ENCODE measurements around the gene NUFIP1.
"Not testable (repeated sequence)": the region's sequence is repeated elsewhere in the genome, so short reads cannot be mapped to it uniquely, and the experiment has no call there.

Gene NUFIP1

DNA sequence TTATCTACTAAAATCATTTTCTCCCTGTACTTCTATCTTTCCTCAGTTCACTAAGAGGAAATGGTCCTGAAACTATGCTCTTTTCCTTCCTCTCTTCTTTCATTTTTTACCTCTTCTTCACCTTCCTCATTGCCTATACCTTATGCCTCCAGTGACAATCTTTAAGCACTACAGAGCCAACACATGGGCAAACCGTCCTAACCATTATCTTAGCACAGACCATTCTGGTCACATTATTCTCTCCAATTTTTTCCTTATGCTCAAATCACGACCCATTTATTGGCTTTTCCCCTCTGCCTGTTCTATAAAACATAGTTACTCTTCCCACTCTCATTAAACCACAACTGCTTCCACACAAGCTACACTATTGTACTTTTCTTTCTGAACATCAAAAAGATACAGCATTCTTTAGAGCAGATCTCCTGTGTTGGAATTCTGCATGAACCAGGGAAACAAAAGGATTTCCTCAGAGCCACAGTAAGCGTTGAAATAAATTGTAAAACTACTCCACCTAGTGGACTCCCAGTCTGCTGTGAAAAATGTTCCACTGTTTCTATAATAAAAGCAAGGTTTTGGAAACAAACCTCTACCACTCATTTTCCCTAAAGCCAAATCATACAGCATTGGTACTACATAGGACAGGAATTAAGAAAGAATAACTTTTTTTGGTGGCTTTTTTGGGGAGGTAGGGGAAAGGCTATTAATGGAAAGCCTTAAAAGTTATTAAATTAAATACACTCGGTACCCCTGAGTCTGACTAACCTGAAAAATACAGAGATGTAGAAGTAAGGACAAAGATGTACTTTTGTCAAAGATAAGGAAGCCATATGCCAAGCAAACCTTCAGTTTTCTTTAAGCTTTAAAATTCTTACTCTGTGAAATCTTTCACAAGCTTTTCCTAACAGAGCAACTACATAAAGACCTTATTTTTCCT, 19.5 kb downstream of the NUFIP1 start:
- DNase-seq (ENCODE audit: low read depth, low spot score): peak; percentile 28

DNA sequence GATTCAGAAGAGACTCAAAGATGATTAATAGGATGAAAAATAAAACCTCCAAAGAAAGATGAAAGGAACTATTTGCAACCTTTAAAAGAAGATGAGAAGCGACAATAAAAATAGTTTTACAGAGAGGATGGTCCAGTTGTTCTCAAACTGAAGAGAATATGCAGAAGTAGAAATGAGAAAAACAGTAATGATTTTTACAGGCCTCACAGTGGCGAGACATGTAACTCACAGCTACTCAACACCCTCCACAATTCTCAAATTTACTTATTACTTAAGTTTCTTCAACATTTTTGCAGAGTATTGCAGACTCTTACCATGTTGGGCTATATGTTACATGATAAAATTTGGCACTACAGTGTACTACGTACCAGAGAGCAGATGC, 20.8 kb downstream of the NUFIP1 start:
- DNase-seq (ENCODE audit: low read depth, low spot score): no peak

DNA sequence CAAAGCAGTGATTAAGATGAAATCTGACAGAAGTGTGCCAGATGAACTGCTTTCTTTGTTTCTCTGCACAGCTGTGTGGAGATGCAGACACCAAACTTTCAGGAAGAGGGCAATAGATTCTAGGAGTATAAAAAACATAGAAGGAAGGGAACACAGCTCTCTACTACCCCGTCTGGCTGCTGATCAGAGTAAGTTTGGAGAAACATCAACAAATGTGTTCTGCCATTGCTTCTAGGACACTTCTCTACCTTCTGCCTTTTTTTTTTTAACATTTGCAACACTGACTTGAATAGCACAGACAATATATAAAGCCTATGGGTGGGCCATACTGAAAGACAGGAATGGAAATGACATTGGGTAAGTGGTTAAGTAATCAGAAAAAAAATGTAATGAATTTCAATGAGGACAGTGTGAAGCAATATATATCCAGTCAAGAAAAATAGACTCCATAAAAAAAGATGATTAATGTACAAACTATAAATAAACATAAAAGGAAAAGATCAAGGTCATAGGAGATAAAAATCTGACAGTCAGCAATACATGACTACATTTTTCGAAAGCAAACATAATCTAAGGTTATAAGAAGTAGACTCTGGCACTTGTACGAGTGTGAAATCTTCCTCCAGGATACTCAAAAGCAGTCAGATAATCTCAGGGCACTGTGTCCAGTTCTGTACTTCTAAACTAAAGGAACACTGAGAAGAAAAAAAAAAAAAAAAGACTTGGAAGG, 21.4 kb downstream of the NUFIP1 start:
- DNase-seq (ENCODE audit: low read depth, low spot score): no peak

DNA sequence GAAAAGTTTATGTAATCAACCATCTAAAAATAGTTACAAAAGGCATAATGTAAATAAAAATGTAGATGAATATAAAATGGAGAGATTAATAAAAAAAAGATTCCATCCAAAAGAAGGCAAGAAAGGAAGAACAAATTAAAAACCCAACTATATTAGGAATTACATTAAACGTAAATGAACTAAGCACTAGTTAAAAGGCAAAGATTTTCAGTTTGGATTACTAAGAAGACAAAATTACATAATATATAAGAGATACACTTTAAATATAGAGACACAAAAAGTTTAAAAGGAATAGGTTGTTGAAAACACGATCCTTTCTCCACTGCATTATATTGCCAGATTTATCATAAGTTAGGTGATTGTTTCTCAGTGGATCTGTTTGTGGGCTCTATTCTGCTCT, 27.3 kb downstream of the NUFIP1 start:
- no peak for DNase-seq (ENCODE audit: low read depth, low spot score)

DNA sequence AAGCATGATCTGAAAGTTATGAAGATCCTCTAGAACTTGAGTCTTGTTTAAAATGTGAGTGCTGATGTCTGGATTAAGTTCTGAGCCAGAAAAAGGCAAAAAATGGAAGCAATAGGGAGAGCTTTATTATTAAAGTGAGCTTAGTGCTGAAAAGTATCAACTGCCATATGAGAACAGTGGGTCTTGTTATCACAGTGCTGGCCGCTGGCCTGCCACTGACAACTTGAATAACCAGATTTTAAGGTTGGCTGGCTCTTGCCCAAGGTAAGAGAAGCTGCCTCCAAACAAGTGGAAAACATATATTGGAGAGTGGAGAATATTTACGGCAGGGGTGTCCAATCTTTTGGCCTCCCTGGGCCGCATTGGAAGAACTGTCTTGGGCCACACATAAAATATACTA, 33.9 kb downstream of the NUFIP1 start:
- DNase-seq (ENCODE audit: low read depth, low spot score): no peak

DNA sequence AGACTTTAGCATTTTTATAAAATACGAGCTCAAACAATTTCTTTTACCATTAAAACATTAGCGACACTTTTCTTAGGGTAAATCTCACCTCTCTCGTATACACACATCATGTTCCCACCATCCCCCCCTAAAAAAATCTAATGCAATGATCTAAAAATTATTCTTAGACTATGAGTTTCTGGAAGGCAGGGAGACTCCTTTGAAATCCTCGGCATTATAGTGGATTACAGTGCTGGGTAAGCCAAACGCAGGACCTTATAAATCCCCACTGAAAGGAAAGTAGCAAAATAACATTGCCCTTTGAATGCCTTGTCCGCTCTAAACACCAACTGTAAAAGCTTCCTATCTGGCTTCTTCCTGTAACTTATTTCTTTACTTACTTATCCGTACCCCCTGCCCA, 35.0 kb downstream of the NUFIP1 start:
- no peak for DNase-seq (ENCODE audit: low read depth, low spot score)

DNA sequence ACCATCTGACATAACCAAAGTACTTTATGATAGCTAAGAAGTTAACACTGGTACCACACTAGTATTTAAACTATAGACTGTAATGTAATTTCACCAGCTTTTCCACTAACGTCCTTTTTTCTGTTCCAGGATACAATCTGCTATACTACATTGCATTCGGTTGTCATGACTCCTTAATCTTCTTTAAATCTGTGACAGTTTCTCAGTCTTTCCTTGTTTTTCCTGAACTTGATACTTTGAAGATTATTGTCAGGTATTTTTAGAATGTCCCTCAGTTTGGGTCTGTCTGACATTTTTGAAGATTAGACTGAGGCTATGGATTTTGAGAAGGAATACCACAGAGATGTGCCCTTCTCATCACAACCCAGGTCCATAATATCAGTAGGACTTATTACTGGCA, 36.6 kb downstream of the NUFIP1 start:
- DNase-seq (ENCODE audit: low read depth, low spot score): no peak

DNA sequence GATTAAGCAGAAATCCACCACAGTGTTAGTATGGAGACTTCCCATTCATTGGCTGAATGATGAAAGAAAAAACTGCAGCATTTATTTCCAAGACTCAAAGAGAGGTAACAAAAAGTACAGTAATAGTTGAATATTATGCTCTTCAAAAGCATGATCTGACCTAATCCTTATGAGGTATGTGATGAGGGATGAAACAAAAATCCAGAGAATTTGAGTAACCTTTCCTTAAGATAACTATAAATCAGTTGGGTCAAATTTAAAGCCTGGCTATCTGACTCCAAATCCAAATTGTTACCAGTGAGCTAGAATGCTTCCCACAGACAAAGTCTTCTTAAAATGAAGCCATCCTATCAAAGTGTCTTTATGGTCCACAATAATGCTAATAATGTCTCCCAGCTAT, 38.1 kb downstream of the NUFIP1 start:
- DNase-seq (ENCODE audit: low read depth, low spot score): no peak

DNA sequence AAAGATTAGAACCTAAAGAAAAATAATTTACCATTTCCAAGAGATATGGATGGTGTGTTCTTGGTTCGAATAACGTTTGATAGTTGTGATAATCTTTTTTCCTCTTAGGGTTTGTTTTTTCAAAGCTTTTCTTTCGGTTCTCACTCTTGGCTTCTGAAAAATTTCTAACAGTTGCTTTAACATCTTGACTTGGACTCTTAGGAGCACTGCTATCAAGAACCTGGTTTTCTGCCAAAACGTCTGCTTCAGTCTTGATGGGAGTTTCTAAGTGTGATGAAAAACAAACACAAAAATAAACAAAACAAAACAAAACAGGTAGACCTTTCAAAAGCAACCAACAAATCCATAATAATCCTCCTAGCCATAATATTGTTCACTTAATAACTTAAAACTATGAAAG, 45.9 kb downstream of the NUFIP1 start:
- DNase-seq (ENCODE audit: low read depth, low spot score): not testable (repeated sequence)

DNA sequence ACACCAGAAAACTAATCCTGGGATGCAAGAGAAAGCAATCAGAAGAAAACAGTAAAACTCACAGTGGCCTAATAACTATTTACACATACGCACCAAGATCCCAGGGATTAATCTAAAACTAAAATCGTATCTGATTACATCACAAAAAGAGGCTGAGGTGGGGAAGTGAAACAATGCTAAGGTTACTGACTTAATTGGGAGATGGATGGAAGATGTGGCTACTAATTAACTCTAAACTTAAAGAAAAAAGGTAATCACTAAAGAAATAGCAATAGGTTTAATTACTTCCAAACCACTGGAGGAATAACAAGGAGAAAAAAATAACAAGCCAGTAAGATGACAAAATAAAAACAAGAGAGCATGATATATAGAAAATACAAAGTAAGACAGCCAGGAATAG, 50.4 kb downstream of the NUFIP1 start:
- DNase-seq (ENCODE audit: low read depth, low spot score): no peak

DNA sequence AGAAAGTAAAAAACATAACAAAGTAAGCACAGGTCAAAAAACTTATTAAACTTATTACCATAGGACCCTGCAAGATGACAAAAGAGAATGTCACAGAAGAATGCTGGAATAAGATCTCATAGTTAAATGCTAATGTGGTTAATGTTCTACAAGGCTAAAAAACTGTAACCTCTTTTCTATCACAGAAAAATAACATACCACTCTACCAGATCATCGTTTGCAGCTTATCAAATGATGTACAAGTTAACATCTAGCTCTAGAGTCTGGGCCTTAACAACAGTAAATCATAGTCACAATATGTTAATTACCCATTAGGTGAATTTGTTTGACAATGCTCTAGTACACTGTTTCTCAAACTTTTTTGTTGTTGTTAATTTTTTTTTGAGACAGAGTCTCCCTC, 53.0 kb downstream of the NUFIP1 start:
- DNase-seq (ENCODE audit: low read depth, low spot score): no peak

DNA sequence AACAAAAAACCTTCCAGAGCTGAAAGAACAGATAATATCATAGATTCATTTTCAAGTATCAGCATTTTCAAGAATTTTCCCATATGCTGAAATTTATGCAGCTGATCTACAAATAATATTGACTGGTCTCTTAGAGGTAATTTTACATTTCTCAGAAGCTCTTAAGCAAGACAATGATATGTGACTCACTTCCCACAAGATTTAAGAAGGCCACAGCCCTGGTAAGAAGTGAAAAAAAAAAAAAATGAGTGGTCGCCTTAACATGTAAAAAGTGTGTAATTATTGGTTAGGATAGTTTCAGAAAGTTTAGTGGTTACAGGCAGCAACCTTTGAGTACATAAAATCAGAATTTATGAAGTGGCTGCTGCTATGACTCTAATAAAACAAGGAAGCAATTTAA, 54.5 kb downstream of the NUFIP1 start:
- DNase-seq (ENCODE audit: low read depth, low spot score): no peak

DNA sequence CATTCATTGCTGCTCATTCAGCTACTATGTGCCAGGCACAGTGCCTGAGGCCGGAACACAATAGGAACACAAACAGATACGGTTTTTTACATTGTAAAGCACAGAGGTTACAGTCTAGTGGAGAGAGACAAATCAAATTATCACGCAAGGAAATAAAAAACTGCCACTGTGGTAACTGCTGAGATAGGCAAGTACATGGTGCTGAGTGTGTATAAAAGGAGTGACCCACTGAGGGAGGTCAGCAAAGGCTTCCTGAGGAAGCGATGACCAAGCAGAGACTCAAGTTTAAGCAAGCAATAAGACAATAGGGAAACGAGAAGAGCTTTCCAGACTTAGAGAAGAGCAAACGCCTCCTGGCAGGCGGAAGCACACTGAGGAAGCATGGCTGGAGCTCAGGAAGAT, 56.4 kb downstream of the NUFIP1 start:
- DNase-seq (ENCODE audit: low read depth, low spot score): no peak

DNA sequence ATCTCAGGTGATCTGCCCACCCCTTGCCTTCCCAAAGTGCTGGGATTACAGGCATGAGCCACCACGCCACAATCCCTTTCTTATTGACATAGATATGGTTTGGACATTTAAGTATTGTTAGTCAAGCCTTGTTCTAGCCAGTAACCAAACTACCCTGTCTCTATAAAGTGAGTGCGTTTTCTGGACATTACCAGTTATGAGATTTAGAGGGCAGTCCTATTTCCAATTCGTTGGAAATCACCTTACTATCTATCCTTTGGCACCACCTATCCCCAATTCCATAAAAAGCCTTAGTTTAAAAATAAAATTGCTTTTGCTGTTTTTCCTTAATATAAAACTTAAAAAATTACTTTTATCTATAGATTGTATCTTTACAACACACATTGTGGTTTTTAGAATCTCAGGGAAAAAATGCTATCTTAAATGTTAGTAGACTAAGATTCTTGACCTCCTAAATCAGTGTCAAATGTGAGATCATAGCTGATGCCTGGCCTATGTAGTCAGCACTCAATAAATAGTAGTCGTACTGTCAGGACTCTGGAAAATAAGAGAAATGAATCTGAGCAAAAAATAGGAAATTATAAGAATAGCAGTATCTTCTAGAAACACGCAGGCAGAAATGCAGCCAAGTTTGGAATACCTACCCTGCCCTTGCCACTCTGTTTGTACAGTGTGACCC, 57.0 kb downstream of the NUFIP1 start:
- DNase-seq (ENCODE audit: low read depth, low spot score): no peak

DNA sequence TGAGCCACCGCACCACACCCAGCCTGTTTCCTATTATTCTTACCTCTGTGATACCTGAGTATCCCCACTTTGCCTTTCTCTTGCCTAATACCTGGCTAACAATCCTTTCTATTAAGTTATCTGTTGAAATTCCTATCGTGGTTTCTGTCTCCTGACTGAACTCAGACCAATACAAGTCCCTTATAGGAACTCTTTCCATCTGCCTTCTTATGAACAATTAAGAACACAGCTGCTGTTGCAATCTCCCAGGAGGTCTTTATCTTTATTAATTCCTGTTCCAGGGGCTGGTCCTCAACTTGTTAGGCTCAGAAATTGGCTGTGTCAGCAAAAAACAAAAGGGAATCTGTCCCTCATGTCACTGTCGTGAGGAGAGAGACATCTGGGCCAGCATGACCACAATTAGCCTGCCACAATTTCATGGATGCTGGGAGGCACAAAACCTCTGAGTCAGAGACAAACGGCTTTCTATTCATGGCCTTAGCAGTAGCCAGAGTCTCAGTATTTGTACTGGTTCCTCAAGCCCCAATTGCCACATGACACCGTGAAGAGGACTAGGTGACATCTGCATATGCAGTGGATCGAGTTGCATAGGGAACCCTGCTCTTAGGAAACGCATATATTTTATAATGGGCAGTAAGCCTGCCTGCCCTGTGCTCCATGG, 58.2 kb downstream of the NUFIP1 start:
- peak; percentile 30 for DNase-seq (ENCODE audit: low read depth, low spot score)

DNA sequence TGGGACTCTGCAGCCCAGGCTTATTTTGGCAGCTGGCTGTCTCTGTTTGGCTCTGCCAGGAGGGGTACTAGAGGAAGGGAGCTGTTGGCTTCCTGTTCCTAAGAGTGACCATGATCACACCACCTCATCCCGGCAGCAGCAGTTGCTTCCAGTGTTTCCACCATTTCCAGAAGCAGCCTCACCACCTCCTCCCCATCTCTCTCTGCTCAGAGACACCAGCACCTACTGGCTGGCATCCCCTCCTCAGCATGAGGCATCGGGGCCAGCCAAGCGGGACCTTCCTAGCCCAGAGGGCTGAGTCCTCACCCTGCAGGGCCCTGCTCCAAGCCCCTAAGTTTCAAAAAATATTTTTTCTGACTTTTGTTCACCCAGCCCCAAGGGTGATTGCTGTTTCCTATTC, 59.0 kb downstream of the NUFIP1 start:
- no peak for DNase-seq (ENCODE audit: low read depth, low spot score)

DNA sequence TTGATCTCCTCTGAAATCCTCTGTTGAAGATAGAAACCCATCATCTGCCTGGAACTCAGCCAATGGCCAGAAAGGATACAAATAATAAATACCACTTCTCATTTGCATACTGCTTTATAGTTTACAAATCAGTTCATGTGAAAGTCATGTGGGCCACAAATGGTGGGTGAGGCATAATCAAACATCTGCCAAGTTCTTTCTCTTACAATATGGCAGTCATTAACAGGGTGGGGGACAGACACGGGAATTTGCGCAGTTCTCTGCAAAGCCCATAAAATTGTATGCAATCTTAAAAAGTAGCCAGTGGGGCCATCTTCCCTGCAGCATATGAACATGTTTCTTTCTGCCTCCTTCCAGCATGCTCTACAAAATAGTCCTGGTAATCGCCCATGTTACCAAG, 59.6 kb downstream of the NUFIP1 start:
- no peak for DNase-seq (ENCODE audit: low read depth, low spot score)

DNA sequence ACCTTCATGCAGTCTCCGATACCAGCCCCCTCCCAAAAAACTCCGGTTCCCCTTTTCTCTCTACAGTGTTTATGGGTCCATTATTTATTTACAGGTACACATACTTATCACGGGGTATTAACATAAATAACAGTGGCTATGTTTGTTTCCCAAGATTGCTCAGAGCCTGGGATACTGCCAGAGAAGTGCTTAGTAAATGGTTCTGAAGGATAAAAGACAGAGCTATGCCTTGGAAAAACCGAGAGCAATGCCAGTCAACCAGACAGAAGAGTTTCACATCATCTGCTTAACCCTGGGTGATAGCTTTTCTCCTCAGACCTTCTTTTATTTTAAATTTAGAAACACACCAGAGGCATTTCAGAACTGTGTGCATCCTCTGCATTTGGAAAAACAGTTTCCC, 61.3 kb downstream of the NUFIP1 start:
- no peak for DNase-seq (ENCODE audit: low read depth, low spot score)

DNA sequence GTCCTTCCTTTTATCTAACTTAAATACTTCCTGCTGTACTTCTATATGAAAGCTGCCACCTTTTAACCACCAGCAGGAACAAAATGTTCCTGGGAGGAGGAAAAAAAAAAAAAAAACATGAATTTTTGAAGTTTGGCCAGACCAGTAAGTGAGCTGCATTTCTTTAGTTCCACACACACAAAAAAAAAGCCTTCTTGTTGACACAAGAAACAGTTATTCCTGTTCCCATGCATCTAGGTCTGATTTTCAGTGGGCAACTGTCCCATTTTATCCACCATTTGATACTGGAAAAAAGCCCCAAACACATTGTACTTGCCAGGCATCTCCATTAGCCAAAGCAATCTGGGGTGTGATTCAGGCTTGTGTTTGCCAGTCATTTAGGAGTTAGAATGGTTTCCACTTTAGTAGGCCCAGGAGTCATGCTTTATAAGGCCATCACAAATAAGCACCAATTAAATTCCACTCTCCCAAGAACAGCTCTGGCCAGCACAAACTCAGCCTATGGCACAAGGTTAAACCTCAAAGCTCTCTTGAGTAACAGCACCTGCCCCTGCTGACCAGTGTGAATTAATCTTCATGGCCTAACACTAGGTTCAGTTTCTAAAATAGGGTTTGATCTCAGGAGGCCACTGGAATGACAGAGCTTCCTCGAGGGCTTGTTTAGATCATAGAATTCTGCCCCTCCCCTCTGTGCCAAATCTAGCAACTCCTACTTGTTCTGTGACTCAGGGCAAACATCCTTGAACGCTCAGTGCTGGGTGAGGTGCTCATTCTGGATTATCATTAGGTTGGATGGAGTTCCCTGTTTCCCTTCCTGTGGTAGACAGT, 67.1 kb downstream of the NUFIP1 start:
- no peak for DNase-seq (ENCODE audit: low read depth, low spot score)

DNA sequence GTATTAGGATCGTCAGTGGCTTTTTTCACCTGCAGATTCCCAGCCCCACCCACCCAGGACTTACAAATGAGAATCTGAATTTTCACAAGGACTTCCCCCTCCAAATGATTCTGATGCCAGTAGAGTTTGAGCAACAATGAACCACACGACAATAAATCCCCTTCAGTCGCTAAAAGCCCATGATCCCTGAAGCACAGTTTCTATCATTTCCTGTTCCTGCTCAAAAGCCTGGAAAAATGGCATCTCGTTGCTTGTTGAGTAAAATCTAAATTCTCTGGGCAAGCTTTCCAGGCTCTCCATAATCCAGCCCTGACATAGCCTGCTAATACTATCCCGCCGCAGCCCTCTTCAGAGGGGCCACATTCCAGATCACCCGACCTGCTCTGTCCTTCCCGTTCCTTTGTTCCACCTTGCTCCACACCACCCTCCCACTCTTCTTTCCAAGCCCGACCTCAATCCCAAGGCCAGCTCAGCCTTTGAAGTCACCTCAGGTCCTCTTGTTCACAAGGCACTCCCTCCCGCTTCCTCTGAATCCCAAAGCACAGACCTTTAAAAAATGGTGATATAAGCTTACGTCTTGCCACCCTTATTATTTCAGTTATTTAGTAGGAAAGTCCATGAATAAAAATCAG, 67.9 kb downstream of the NUFIP1 start:
- DNase-seq (ENCODE audit: low read depth, low spot score): no peak

DNA sequence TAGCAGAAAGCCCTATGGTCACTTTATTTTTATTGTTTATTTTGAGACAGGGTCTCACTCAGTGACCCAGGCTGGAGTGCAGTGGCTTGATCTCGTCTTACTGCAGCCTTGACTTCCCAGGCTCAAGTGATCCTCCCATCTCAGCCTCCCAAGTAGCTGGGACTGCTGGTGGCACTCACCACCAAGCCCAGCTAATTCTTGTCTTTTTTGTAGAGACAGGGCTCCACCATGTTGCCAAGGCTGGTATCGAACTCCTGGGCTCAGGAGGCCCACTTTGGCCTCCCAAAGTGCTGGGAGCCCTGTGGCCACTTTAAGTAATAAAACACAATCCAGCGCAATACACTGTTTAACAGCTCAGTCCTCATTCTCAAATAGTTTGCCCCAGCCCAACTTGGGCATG, 69.3 kb downstream of the NUFIP1 start:
- no peak for DNase-seq (ENCODE audit: low read depth, low spot score)
